Right ventricle myocardium superior (tissue), 1 donor: ENCODE data around the gene PCBP1. TPM values are rescaled to one million over a fixed set of nuclear protein-coding genes. Genes with fewer than 3 reads are reported as not detected.
A peak's percentile ranks its signal among the peaks of the same experiment; 100 is the strongest.
"Not testable (repeated sequence)": the region's sequence is repeated elsewhere in the genome, so short reads cannot be mapped to it uniquely, and the experiment has no call there.

Experiments
- ATAC-seq: fragments of 200-7000 bp; cut with Tn5 transposase; one replicate; pipeline ENCODE4 v1.9.1; 2020; ENCODE audit warnings: mild to moderate bottlenecking; ENCODE audit not compliant: poor library complexity
- DNase-seq: peaks from one replicate; pipeline ENCODE4 v3.0.0-alpha.2; 2020
- intact Hi-C: fragments of 100-400 bp; cut with DNase I; formaldehyde crosslinking; loops from one replicate; pipeline ENCODE4 v1.11.2; 2022
- long read RNA-seq: library from polyadenylated mRNA; unstranded; transcript quantifications from one replicate; pipeline ENCODE4 v2.0.0, GENCODE V29; 2021
- total RNA-seq: library from RNA; stranded (reverse); fragmentation: NEBNext Ultra II Directional; extraction: Animal tissue kit (Norgen Biotek cat#: 25700); gene quantifications from one replicate; pipeline ENCODE4 v1.2.1, GENCODE V29; 2021
- donor health status: DM: no; HTN: yes; CAD: no; lungs with severe emphysema.

PCBP1 gene
- 201 TPM for total RNA-seq
- long read RNA-seq, transcript PCBP1-201 (1 exons, 1,750 nt) = major isoform, 374 of 374 reads
- long read RNA-seq, partial matches to known transcripts = 0 of 374 reads
- long read RNA-seq, other reads (novel, unspliced or antisense) = 0 of 374 reads

DNA sequence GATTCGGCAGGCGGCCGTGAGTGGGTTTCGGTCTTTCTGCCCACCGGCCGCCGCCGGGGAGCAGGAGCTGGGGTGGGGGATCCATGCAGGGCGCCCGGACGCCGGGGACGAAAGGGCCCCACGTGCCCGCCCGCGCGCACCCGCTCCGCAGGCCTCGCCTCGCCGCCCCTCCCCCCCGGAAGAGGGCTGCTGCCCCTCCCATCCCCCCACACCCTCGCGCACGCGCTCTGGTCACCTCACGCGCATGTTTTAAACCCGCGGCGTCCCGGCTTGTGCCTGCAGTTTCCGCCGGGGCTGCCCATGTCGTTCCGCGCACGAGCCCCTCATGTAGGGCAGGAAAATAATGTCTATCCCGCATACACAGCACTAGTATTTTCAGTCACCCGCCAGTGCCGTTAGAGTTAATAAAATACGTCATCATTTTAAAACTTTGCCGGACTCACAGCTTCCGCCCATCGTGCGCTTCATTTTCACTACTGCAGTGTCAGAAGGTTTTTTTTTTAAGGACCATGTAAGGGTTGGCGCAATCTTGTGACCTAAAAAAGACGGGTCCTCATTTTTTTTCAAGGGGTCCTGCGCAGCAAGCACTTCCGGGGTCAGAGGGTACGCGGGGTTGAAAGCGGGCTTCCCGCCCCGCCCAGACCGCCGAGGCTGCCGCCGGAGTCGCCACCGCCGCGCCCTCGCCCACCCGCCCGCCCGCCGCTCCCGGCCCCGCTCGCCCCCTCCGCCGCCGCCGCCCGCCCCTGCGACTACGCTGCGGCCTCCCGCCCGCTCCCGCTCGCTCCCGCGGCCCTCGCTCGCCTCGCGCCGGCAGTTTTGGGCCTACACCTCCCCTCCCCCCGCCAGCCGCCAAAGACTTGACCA lies at the start of gene PCBP1:
Gene PCBP1 (plus strand): TSS at position 640 of the 864 bp plus-strand sequence. CDS start 267 bp downstream, outside the sequence.
- ATAC-seq = peak; percentile 93
- DNase-seq = peak; percentile 97
- intact Hi-C loops = loop anchor here (1.0 to 5.0 kb wide), 2 partner anchors 55 to 175 kb away; no protein-coding TSS in a partner anchor

- ATAC-seq (no peak), DNase-seq (no peak)
- intact Hi-C loops = no loop called here
Observed at GRCh38 chr2:70039366-70039765, 47.9 kb upstream of the PCBP1 start.

DNA sequence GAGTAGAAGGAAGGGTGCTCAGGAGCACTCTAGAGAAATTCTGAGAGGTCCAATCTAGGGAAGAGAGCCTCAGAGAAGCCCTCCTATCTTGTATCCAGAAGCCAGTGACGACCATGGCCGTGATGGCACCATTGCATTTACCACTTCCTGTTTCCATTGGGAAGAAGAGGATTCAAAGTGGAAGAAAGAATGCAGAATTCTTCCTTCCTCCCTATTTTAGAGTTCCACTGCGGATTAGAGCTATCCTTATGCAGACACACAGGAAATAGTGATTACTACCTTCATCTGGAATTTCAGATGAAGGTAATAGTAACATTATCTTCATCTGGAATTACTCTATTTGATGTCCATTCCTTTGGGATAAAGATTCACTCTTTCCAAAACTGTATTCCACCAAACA lies 45.6 kb upstream of the PCBP1 start:
- no peak for DNase-seq
- ATAC-seq = no peak

DNA sequence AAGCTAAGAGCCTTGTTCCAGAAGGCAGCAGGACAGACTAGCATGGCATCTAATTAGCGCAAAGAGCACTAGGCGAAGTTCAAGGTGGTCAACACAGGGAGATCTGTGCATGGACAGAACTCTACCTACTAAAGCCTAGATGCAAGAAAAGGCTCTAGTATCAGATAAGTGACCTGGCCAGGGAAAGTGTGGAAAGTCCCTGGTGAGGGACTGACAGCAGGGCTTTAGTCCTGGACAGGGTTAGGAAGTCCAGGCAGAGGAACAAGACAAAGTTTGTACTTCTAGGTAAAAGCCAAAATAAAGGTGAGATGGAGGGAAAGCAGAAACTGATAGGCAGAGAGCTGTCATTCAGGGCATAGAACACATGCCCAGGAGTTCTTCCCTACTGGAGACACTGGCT lies 45.0 kb upstream of the PCBP1 start:
- no peak for DNase-seq
- ATAC-seq = no peak
- intact Hi-C loops = no loop called here

More for the DNA sequence above, 45.6 kb upstream of the PCBP1 start:
- intact Hi-C loops = no loop called here

DNA sequence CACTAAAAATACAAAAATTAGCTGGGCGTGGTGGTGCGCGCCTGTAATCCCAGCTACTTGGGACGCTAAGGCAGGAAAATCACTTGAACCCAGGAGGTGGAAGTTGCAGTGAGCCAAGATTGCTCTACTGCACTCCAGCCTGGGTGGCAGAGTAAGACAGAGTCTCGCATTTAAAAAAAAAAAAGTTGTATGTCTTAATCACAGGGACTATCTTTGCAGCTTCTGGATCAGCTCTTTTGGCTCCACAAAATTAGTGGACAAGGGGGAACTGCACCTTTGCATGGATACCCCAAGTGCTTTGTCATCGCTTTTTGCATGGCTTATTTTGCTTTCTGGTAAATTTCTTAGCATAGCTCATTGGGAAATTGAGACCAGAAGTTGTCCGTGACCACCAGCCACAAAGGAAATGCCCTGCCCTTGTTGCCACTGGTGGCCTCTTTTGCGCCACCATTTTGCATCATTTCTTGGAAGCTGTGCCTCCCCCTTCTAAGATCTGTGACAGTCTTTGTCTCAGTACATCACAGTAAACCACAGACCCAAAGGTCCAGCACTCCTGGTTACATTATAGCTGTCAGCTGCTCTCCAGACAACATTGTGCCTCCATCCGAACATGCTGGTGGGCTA lies 43.9 kb upstream of the PCBP1 start:
- DNase-seq (peak; percentile 61), ATAC-seq (peak; percentile 27)
- intact Hi-C loops = no loop called here

DNA sequence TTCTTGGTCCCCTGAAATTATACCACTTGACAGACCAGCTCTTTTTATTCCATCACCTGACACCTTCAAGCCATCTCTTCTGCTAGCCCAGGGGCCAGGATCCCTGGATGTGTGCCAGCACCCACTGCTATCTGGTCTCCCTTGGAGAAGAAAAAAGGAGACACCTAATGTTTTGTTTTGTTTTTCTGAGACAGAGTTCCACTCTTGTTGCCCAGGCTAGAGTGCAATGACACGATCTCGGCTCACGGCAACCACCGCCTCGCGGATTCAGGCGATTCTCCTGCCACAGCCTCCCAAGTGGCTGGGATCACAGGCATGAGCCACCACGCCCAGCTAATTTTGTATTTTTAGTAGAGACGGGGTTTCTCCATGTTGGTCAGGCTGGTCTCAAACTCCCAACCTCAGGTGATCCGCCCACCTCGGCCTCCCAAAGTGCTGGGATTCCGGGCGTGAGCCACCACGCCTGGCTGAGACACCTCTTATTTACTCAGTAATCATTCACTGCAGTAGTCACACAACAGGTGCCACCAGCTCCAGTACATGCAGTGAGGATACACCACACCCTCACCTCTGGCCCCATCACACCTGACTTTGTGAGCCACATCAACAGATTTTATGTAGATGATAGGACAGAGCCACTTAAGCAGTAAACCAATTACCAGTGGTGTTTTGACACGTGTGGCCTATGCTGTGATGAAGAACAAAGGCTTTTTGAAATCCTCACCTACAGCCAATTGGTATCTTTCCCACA lies 42.8 kb upstream of the PCBP1 start:
- no peak for DNase-seq
- ATAC-seq = no peak
- intact Hi-C loops = no loop called here

GRCh38 chr2:70045405-70045804 lies 41.9 kb upstream of the PCBP1 start:
- DNase-seq (no peak), ATAC-seq (no peak)
- intact Hi-C loops = no loop called here

GRCh38 chr2:70045932-70046331 lies 41.3 kb upstream of the PCBP1 start:
- intact Hi-C loops = no loop called here
- DNase-seq = no peak
- peak; percentile 82 for ATAC-seq

DNA sequence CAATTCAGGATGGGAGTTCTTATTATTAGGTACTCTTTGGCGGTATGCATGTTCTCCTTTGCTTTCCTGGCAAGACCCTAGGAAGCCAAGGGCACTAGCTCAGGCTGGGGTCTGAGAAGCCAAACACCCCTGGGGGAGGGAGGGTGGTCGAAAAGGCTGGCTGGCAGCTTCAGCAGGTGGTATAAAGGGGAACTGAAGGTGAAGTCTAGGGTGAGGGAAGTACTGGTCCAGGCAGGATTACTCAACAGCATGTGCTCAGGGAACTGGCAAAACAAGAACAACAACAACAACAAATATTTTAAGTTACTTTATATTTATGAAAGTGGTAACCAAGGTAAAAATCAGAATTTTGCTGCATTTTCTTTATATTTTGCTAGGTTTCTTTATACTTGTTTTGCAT lies 40.7 kb upstream of the PCBP1 start:
- ATAC-seq = peak; percentile 42

GRCh38 chr2:70047451-70047850 lies 39.8 kb upstream of the PCBP1 start:
- intact Hi-C loops = no loop called here
- ATAC-seq (peak; percentile 31), DNase-seq (no peak)

More for the DNA sequence above, 40.7 kb upstream of the PCBP1 start:
- no peak for DNase-seq
- intact Hi-C loops = no loop called here

DNA sequence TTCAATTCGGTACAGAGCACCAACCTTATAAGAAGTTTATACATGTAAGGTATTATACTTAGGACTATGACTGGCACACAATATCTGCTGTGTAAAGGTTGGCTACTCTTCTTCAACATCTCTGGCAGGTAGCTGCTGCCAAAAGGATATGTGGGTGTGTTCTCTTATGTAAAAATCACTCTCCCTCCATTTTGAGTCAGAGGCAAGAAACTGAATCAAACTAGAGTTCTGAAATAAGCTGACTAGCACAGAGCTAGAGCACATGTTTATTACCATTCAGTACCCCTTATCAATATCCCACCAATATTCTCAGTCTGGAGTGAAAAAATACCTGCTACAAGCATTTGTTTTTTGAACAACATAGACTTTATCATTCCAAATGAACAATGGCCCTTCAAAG lies 38.0 kb upstream of the PCBP1 start:
- intact Hi-C loops = no loop called here
- ATAC-seq = no peak

DNA sequence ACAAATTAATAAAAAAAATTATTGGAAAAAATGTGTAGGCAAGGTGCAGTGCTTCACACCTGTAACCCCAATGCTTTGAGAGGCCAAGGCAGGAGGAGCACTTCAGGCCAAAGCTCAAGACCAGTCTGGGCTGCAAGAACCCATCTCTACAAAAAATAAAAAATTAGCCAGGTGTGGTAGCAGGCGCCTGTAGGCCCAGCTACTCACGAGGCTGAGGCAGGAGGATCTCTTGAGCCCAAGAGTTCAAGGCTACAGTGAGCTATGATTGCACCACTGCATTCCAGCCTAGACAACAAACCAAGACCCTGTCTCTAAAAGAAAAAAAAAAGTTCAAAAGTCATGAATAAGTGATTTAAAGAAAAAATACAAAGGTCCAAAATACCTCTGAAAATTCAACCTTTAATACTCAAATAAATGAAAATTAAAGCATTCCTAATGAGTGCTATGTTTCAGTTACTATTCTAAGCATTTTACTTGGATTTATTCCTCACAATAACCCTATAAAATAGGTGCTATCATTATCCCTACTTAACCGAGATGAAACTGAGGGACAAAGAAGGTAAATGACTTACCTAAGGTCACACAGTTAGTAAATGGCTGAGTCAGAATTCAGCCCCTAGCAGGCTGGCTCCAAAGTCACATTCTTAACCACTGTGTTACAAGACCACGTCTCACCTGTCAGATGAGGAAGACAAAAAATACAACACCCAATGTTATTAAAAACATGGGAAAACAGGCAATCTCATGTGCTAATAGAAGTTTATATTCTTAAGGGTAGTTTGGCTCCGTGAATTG lies 36.4 kb upstream of the PCBP1 start:
- no peak for ATAC-seq
- intact Hi-C loops = no loop called here
- DNase-seq = no peak

More for the DNA sequence above, 38.0 kb upstream of the PCBP1 start:
- DNase-seq = no peak

- ATAC-seq, DNase-seq, intact Hi-C loops: not testable (repeated sequence)
Observed at GRCh38 chr2:70055259-70055658, 32.0 kb upstream of the PCBP1 start.

DNA sequence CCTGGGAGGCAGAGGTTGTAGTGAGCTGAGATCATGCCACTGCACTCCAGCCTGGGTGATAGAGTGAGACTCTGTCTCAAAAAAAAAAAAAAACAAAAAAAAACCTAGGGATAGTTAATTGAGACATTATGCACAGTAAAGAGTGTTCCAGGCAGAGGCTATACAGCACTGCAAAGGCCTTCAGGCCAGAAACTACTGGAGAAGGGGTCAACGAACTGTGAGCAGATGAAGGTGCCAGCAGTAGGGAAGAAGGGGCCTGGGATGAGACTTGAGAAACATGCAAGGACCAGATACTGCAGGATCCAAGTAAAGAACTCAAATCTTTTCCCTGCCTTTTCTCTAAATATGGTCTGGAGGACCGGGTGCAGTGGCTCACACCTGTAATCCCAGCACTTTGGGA lies 26.0 kb upstream of the PCBP1 start:
- ATAC-seq (no peak), DNase-seq (no peak)
- intact Hi-C loops = no loop called here

- intact Hi-C loops = no loop called here
Observed at GRCh38 chr2:70062270-70062669, 25.0 kb upstream of the PCBP1 start.

GRCh38 chr2:70068119-70068518 lies 19.2 kb upstream of the PCBP1 start:
- ATAC-seq (no peak), DNase-seq (no peak)
- intact Hi-C loops = no loop called here

More at GRCh38 chr2:70062270-70062669, 25.0 kb upstream of the PCBP1 start:
- ATAC-seq (no peak), DNase-seq (no peak)

- DNase-seq (no peak), ATAC-seq (peak; percentile 11)
- intact Hi-C loops = no loop called here
Observed at GRCh38 chr2:70069049-70069448, 18.2 kb upstream of the PCBP1 start.
